SHP77 (cell line): ENCODE results near the gene SLC22A23.

Source experiments
- DNase-seq, 2 experiments: peaks; one replicate each; lab custom pipeline; 2025; lab: John Stamatoyannopoulos, UW

SLC22A23 gene

DNA sequence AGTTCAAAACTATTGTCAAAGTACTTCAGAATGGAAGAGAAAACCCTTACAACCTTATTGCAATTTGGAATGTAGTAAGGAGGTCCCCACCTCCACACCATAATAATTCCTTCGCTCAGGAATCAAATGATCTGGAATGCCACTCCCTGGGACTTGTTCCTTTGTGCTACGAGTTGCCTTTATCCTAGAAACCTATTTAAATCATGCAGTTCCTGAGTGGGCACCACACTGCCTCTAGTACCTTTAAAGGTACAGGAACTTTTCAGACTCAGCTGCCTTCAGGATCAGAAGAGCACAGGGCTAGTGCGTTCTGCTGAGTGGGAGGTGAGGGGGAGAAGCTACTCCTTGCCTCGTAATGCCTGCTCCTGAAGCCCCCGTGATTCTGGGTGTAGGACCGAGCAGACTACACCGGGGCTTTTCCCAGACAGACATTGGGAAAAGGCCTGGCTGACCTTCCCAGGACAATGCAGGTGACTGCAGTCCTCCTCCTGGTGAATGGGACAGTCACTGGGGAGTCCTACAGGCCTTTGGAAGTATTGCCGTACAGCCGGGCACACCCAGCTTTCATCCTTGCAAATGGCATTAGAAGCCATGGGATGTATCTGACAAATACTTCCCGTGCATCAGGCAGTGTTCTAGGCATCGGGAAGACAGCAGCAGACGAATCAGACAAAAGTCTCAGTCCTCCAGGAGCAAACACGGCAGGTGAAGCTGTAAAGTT, 217.6 kb downstream of the SLC22A23 start:
- DNase-seq: peak in 1 of 2 experiments; percentile 34

DNA sequence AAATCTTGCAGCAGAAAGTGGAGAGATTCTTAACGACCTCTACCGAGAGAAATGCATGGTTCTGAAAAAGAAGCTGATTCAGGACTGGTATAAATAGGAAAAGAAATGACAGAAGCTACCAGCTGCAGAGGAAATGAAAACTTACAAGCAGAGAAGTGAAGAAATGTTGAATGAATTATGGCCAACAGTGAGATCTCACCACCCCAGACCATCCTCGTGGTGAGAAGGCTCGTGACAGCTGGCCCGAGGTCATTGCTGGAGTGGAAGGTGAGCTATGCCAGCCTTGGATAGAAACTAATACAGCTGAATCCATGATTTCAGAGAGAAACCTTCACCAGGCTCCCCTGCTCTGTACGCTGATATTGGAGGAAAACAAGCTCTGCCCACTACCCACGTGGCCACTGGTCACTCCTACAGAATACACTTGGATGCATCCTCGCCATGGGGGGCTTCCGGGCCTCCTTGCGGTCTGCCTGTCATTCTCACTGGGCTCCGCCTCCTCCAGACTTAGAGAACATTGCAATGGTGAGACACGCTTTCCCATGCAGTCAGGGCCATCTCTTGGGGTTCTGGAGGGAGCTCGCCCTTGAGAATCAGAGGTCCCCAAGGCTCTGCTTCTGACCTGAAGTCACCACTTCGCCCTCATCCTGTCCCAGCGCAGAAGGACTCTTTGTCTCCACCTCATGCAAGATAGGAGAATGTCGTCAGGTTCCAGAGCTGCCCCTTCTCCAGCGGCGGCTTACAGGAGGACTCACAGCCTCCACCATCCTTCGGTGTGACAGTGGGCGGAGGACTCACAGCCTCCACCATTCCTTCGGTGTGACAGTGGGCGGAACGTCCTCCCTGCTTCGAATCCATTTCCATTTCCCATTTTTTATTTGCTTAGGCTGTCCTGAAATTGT, 218.8 kb downstream of the SLC22A23 start:
- no peak for DNase-seq

DNA sequence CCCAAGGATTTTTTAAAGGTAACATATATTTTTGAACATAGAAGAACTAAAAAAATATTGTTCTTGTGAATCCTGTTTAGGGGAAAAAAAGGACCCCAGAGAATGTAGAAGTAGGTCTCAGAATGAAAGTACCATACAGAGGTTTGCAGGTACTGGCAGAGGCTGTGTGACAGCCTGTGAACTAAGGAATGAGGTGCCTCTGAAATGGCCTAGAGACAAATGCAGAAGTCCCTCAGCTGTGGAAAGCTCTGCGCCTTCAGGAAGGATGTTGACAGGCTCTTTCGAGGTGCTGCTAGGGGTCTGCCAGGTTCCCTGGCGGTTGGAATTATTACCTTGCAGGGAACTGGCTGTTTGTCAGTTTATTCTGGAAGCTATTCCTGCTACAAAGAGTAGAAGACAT, 220.8 kb downstream of the SLC22A23 start:
- DNase-seq: no peak

DNA sequence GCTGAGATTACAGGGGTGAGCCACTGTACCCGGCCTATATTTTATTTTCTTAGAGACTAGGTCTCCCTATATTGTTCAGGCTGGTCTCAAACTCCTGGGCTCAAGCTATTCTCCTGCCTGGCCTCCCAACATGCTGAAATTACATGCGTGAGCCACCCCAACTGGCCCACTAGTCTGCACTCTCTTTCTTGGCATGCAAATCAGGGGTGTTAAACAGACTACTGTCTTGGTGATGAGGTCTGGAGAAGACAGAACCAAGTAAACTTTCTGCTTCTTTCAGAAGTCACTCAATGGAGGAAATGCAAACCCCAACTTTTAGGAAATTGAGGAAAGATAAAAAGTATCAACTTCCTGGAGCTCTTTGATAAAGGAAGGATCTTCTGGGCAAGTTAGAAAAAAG, 221.4 kb downstream of the SLC22A23 start:
- no peak for DNase-seq

DNA sequence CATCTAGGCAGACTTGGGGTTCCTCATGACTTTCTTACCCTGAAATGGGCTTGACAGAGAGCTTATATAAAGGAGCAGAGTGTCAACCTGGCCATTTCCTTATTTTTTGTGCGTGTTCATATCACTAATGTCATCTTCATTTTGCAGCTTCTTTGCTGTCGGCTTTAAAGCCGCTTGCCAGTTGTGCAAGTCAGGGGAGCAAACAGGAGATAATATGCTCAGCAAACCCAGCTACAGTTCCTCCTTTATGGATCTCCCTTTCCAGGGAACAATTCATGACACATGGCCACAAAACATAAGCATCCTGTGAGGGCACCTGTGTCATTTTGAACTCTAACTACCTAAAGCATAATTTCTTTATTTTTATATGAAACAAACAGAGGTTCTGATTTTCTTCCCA, 222.9 kb downstream of the SLC22A23 start:
- DNase-seq: no peak

DNA sequence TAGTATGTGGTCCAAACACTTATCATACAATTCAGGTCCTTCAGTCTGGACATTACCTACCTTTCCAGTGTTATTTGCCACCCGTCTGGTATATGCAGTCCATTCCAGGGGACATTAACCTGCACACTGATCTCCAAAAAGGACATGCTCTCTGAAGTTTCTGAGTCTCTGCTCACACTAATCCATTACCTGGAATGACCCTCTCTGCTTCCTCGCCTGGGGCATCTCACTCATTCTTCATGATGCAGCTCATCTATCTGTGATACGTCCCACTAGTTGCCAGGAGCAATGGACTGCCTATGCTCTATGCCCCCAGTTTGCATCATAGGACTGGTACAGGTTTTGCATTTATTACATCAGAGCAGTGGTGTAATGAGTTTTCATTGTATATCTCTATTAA, 223.5 kb downstream of the SLC22A23 start:
- DNase-seq: no peak

DNA sequence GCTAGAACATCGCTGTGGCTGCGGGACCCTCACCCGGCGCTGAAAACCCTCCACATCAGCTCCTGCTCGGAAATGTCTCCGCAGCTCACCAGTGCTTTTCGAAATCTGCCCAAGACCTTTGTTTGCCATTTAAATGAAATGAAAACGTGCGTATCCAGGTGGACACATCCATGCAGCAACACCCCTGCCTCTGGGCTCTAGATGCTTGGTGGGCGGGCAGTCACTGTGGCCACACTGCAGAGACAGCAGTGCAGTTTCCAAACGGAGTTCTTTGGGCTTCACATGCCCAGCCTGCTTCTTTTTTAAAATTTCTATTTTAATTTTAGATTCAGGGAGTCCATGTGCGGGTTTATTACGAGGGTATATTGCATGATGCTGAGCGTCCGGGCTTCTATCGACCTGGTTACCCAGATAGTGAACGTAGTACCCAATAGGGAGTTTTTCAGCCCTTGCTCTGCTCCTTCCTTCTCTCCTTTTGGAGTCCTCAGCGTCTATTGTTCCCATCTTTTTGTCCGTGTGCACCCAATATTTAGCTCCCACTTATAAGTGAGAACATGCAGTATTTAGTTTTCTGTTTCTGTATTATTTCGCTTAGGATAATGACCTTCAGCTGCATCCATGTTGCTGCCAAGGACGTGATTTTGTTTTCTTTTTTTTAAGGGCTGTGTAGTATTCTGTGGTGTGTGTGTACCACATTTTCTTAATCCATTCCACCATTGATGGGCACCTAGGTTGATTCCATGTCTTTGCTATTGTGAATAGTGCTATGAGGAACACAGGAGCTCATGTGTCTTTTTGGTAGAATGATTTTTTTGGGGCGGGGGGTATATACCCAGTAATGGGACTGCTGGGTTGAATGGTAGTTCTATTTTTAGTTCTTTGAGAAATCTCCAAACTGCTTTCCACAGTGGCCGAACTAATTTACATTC, 224.6 kb downstream of the SLC22A23 start:
- peak; percentile 31 to 36 for DNase-seq

DNA sequence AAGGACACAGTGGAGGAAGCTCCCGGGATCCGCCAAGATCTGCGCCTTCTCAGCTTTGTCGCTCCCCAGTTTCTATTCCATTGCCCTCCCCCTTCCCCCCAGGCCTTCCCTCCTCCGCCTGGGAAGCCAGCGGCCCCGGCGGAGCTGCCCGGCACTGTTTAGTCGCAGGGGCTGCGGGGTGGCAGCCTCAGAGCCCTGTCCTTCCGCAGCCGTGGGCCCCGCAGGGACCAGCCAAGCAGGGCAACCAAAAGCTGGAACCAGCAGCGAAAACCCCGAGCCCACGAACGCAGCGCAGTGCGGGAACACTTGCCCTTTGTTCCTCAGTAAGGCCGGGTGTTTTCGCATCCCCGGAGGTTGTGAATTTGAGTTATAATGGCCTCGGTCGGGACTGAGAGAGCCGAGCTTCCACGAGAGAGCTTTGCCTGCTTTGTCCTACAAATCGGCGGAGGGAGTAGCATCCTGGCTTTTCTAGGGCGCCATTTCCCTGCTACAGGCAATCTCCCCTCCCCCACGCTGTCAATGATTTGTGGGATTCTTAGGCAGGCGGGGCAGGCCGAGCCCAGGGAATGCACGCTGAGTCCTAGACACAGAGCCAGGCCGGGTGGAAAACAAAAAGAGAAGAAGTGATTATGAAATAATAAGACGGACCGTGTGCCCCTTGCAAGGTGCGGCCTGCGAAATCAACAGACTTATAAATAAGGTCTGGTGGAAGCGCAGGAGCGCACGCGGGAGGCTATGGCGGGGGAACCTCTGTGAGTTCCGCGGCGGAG, 225.4 kb downstream of the SLC22A23 start:
- DNase-seq: peak; percentile 75 to 89

DNA sequence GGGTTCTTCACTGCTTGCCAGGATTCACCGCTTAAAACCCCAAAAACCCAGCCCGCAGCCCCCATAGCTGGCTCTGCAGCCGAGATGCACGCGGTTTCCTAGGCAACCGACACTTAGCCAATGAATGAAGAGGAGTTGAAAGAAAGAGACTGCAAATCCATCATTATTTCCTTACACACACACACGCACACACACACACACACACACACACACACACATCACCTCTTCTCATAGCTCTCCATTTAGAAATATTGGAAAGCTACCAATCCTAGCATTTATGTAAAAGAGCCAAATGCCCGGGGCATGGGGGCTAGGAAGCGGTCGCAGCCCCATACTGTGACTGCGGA, 226.0 kb downstream of the SLC22A23 start:
- peak; percentile 74 to 76 for DNase-seq

DNA sequence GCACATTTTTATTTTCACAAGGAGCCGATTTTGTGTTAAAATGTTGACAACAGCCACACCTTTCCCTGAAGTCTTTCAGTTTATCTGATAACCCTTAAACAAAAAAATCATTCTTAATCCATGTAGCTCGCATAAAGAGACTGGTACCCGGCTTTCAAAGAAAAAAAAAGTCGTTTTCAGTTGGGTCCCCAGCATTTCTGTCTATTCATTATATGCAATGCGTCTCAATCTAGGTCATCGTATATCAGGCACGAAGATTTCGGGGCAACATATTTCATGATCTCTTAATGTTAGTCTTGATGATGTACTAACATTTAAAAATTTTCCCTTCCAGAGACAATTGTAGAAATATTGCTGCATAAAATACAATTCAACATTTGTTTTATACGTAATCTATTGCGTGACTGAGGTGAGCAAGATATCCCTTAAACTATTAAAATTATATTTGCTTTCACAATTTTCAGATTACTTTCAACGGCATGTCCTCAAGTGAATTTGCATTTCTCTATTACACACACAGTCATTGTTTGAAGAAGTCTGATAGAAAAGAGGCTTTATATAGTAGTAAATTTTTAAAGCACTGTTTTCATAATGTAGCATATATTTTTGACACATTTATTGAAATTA, 226.5 kb downstream of the SLC22A23 start:
- no peak for DNase-seq

DNA sequence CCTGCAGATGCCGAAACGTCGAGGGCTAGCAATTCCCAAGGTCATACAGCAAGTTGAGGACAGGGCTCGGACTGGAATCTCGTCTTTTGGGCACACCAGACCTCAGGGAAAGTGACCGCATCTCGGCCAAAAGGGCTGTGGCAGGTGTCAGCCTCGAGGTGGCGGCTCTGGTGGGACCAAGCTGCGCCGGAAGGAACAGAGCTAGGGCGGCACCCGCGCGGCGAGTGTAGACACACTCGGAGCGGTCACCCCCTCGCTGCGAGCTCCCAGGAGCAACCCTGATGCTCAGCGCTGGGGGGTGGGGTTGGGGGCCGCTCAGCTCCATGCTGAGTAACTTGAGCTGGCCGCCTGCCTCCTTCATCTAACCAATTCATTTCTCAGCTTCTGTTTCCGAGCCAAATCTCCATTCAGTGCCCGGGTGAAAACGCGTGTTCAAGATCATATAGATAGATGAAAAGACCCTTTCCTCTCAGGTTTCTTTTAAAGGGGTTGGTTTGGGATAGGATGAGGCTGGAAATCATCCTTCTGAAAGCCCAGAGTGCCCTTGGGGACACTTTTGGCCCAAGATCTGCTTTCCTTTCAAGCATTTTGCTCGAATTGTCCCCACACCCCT, 227.2 kb downstream of the SLC22A23 start:
- peak; percentile 63 to 86 for DNase-seq

DNA sequence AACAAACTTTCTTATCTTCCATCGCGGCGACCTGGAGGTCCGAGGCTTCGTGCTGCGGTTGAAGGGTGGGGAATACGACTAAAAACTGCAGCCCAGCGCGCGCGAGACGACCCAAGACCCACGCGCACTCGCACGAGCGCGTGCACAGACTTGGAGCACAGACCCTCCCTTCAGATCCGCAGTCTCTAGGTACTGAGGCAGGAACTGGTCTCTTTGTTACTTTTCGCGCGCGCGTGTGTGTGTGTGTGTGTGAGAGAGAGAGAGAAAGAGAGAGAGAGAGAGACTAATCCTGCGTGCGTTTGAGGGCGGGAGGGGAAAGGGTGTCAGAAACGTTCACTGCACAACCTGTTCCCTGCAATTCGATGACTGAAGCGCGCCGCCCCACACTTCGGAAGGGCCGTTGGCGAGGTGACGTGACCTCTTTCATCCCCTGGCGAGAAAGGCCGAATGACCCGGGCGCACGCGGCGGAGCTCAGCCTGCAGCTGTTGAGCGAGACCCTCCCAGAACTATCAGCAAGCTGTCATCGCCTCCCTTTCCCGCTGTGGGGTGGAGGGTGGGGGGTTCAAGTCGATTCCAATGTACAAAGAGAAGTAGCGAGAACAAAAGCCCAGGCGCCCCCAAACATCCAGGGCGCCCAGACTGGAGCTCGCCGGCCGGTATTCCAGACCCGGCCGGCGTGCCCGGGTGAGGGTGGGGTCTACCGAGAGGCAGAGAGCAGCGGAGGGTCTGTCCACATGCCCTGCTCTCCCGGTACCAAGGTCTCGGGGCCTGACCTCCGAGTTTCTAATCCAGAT, 227.9 kb downstream of the SLC22A23 start:
- DNase-seq: peak; percentile 70 to 83

DNA sequence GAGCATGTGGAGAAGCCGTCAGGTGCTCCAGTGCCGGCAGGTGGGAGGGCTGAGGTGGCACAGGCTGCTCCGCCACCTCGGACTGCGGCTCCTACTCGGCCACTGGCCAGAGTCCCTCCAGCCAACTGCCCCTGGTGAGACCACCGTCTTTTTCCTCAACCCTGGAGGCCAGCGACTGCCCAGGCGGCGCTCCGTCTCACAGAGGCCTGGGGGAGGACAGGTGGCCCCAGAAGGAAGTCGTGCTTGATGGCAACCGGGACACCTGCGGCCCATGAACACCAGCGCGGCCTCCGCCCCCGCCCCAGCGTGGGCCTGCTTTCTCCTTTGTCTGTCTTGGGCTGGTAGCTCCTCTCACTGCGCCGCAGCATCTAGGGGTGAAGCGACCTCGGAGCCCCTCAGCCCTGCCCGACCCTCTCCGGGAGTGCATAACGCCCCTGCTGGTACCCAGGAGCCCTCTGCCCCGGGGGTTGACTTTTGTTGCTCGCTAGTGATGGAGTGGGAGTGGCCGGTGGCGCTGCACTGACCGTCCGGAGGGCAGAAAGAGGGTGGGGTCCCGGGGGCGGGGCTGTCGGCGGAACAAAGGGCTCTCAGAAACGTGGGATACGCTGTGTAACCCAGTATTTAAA, 228.7 kb downstream of the SLC22A23 start:
- peak; percentile 85 to 87 for DNase-seq

DNA sequence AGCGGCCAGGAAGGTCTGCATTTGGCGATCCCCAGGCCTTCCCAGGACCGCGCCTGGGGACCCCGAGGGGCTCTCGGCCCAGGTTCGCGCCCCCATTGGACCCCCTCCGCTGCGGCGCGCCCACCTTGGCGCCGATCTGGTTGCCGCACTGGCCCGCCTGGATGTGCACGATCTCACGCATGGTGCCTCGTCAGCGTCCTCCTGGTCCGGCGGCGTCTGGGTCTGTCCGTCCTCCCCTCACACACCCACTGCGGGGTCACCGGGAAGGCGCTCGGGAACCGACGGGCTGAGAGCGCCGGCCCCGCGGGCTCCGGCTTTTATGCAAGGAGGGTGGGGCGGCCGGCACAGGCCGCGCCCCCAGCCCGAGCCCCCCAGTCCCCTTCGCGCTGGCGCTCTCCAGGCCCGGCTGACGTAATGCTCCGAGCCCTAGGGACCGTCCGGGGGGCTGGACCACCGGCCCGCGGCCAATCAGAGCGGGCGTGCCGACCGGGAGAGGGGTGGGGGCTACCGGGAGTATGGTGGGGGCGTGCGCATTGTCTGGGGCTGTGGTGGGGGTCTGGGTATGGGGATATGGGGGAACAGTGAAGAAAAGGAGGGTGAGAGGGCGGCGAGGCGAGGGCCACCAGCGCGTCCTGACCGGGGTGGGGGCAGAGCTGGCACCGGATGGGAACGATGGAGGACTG, 229.3 kb downstream of the SLC22A23 start, which contains the start of gene TUBB2B:
TUBB2B (minus strand) TSS at position 291 of the 683 bp plus-strand sequence; CDS start at position 181, 110 bp downstream.
- DNase-seq: peak; percentile 88 to 93

DNA sequence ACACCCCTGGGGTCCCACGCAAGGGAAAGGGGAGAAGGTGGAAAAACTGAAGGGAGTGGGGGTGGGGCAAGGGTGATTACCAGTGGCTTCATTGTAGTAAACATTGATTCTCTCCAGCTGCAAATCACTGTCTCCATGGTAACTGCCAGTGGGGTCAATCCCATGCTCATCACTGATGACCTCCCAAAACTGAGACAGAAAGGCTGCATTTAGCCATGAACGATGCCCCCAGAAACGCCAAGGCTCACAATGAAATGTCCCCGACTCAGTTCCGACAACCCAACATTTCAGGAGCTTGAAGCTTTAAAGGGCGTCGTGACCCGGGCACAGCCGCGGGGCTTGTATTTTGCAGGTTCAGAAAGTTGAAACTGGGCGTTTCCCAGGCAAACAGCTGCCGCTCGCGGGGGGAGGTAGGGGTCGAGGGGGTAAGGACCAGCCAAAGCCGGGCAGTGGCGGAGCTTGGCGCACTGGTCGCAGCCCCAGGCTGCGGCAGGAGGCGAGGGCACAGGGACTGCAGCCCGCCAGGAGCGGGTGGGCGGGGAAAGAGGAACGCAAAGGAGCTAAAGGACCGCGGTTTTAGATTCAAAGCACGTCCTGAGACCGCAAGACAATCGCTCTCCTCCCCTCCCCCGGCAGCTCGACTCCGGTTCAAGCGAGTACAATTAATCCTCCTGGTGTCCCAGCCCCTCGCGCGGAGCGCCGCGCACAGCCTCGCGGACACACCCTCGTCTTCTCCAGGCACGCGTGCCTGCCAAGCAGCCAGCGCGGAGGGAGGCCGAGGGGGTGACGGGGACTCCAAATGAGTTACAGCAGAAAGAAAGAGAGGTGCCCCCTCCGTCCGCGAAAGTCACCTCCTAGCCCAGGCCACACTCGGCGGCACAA, 230.1 kb downstream of the SLC22A23 start:
- peak; percentile 28 to 32 for DNase-seq

DNA sequence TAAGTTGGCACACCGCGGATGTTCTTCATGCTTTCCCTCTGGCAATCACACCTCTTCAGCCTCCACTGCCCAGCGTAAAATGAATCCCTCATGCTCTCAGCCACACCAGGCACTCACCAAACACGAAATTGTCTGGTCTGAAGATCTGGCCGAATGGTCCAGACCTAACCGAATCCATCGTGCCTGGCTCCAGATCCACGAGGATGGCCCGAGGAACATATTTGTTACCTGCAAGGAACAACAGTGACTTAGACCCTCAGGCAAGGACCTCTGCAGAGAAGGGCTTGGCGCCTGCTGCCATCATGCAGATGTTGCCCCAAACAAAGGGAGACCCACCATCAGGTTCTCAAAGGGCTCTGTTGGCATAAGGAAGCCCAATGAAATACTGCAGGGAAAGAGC, 230.8 kb downstream of the SLC22A23 start:
- DNase-seq: no peak

DNA sequence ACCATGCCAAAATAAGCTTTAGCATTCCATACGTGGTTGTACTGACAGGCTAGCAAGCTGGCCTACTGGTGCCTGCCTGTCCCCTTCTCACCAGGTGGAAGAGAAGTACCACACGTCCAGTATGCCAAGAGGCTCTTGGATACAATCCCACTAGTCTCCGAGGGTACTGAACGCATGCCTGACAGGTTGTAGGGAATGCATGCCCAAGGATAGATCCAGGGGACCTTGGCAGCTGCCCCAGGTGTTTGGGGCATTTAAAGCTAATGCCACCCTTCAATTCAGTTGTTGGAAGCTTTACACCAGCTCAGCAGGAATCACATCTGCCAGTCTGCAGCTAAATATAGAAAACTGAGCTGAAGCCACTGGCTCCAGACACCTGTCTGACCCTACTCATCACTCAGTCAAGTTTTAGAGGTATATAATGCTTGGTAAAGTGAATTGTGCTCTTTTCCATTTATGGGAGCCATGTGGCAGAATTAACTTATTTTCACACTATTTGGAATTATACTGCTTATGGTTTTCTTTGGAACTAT, 234.3 kb downstream of the SLC22A23 start:
- peak; percentile 75 to 79 for DNase-seq
